Left ventricle myocardium inferior (tissue), 1 donor: ENCODE data around the gene MIX23. TPM values are rescaled to one million over a fixed set of nuclear protein-coding genes. Genes with fewer than 3 reads are reported as not detected.

Experiments used
- DNase-seq: peaks from one replicate; pipeline ENCODE4 v3.0.0-alpha.2; 2020
- H3K27ac ChIP-seq: fragments of 200-600 bp; replicated peaks from 2 replicates; pipeline ENCODE4 v1.8.0; 2021
- H3K27me3 ChIP-seq: fragments of 200-600 bp; 2 replicates; pipeline ENCODE4 v1.8.0; 2021; ENCODE audit warnings: low read depth
- H3K36me3 ChIP-seq: fragments of 200-600 bp; 2 replicates; pipeline ENCODE4 v1.8.0; 2021
- H3K4me1 ChIP-seq: fragments of 200-600 bp; 2 replicates; pipeline ENCODE4 v1.8.0; 2021
- H3K4me3 ChIP-seq: fragments of 200-600 bp; 2 replicates; pipeline ENCODE4 v1.8.0; 2021; ENCODE audit warnings: mild to moderate bottlenecking, moderate library complexity
- H3K9me3 ChIP-seq: fragments of 200-600 bp; replicated peaks from 2 replicates; pipeline ENCODE4 v1.8.0; 2021
- intact Hi-C: fragments of 100-400 bp; cut with micrococcal nuclease; formaldehyde crosslinking; loops from one replicate; pipeline ENCODE4 v1.11.0; 2022
- total RNA-seq: library from RNA; stranded (reverse); fragmentation: NEBNext Ultra II Directional; extraction: Animal tissue kit (Norgen Biotek cat#: 25700); gene quantifications from one replicate; pipeline ENCODE4 v1.2.1, GENCODE V29; 2021
- TF ChIP-seq, protein P1 (sequence below): fragments of 200-600 bp; IDR thresholded peaks from 2 replicates; pipeline ENCODE4 v1.8.0; 2021; ENCODE audit warnings: antibody characterized with exemption, mild to moderate bottlenecking, borderline replicate concordance
- donor health status: DM: no; HTN: yes; CAD: no; lungs with severe emphysema.

The MIX23 gene
- total RNA-seq, 1 donor from 2014 or later, result 32.7 TPM

DNA sequence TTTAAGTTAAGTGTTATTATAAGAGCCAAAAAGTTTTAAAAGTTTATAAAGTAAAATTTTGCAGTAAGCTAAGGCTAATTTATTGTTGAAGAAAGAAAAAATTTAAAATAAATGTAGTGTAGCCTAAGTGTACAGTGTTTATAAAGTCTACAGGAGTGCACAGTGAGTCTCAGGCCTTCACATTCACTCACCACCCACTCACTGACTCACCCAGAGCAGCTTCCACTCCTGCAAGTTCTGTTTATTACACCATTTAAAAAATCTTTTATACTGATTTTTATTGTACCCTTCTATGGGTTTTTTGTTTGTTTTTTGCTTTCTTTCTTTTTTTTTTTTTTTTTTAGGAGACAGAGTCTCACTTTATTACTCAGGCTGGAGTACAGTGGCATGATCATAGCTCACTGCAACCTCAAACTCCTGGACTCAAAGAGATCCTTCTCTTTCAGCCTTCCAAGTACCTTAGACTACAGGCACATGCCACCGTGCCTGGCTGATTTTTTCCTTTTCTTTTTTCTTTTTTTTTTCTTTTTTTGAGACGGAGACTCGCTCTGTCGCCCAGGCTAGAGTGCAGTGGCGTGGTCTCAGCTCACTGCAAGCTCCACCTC lies 32.1 kb downstream of the MIX23 start:
- intact Hi-C loops, result no loop called here
- TF ChIP-seq, protein P1, sequence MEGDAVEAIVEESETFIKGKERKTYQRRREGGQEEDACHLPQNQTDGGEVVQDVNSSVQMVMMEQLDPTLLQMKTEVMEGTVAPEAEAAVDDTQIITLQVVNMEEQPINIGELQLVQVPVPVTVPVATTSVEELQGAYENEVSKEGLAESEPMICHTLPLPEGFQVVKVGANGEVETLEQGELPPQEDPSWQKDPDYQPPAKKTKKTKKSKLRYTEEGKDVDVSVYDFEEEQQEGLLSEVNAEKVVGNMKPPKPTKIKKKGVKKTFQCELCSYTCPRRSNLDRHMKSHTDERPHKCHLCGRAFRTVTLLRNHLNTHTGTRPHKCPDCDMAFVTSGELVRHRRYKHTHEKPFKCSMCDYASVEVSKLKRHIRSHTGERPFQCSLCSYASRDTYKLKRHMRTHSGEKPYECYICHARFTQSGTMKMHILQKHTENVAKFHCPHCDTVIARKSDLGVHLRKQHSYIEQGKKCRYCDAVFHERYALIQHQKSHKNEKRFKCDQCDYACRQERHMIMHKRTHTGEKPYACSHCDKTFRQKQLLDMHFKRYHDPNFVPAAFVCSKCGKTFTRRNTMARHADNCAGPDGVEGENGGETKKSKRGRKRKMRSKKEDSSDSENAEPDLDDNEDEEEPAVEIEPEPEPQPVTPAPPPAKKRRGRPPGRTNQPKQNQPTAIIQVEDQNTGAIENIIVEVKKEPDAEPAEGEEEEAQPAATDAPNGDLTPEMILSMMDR, result no peak
- H3K36me3 ChIP-seq, result no peaks in the 10 kb centered on the region
- no peak for DNase-seq
- H3K4me1 ChIP-seq, result no peaks in the 10 kb centered on the region
- no peaks in the 10 kb centered on the region for H3K9me3 ChIP-seq
- no peaks in the 10 kb centered on the region for H3K27me3 ChIP-seq
- no peak overlapping the region for H3K27ac ChIP-seq
- H3K4me3 ChIP-seq, result no peak overlapping the region

DNA sequence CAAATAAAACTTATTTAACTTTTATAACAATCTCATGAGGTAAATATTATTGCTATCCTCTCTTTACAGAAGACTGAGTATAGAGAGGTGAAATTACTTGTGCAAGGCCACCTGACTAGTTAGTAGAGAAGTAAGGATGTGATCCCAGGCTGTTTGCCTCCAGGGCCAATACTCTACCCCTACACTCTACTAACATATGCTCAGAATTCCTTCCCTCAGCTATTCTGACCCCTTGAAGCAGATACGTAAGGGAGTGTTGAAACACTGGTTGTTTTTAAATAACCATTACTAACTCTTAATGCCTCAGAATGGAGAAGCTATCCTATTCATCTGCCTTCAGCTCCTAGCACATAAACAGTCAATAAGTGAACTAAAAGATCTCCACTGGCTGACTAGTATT lies 33.9 kb downstream of the MIX23 start:
- Histone ChIP-seq H3K9me3 (no peaks in the 10 kb centered on the region), H3K36me3 (no peaks in the 10 kb centered on the region), H3K27me3 (no peaks in the 10 kb centered on the region), H3K4me3 (no peak overlapping the region), H3K4me1 (no peaks in the 10 kb centered on the region), H3K27ac (no peak overlapping the region)
- no peak for DNase-seq
- TF ChIP-seq, protein P1, result no peak
- intact Hi-C loops, result no loop called here

DNA sequence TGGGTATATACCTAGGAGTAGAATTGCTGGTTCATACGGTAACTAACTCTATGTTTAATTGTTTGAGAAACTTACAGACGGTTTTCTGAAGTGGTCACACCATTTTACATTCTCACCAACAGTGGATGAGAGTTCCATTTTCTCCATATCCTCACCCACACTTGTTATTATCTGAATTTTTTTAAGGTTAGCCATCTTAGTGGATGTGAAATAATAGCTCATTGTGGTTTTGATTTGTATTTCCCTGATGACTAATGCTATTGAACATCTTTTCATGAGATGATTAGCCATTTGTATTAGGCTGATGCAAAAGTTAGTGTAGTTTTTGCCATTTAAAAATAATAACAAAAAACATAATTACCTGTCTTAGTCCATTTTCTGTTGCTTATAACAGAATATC lies 39.4 kb downstream of the MIX23 start:
- intact Hi-C loops, result no loop called here

DNA sequence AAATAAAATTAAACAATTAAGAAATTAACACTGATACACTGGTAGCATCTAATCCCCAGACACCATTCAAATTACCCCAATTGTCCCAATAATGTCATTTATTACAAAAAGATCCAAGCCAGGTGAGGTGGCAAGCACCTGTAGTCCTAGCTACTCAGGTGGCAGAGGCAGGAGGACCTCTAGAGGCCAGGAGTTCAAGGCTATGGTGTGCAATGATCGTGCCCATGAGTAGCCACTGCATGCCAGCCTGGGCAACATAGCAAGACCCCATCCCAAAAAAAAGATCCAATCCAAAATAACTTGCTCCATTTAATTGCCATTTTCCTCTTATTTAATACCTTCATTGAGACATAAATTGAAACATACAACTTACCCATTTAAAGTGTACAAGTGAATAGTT lies 40.2 kb downstream of the MIX23 start:
- no peaks in the 10 kb centered on the region for H3K4me1 ChIP-seq
- no peaks in the 10 kb centered on the region for H3K27me3 ChIP-seq
- no peak overlapping the region for H3K4me3 ChIP-seq
- no peaks in the 10 kb centered on the region for H3K9me3 ChIP-seq
- no peak for DNase-seq
- H3K36me3 ChIP-seq, result no peaks in the 10 kb centered on the region
- TF ChIP-seq, protein P1, result no peak
- intact Hi-C loops, result no loop called here
- H3K27ac ChIP-seq, result no peak overlapping the region

More for the DNA sequence above, 39.4 kb downstream of the MIX23 start:
- TF ChIP-seq, protein P1, result no peak
- no peaks in the 10 kb centered on the region for H3K36me3 ChIP-seq
- no peaks in the 10 kb centered on the region for H3K4me1 ChIP-seq
- no peaks in the 10 kb centered on the region for H3K9me3 ChIP-seq
- H3K27me3 ChIP-seq, result no peaks in the 10 kb centered on the region
- no peak overlapping the region for H3K4me3 ChIP-seq
- H3K27ac ChIP-seq, result no peak overlapping the region
- no peak for DNase-seq

DNA sequence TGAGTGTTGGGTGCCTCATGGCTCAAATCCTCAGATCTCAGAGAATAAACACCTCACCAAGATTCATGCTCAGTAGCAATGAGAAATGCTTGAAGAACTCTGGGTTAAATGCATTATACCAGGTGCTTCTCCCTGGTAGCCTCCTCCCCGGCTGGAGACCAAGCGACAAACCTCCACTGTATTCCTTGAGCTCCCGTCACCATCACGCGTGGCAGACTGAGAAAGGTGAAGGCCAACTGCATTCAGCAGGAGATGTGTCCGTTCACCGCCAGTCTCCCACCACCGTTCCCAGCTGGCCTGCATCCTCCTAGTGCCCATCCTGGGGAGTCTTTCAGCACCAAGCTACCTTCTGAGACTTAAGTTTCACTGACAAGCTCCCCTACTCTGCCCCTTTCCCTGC lies 50.5 kb downstream of the MIX23 start:
- H3K36me3 ChIP-seq, result no peaks in the 10 kb centered on the region
- TF ChIP-seq, protein P1, result no peak
- H3K27ac ChIP-seq, result no peak overlapping the region
- intact Hi-C loops, result no loop called here
- no peaks in the 10 kb centered on the region for H3K4me1 ChIP-seq
- no peaks in the 10 kb centered on the region for H3K9me3 ChIP-seq
- DNase-seq, result no peak
- no peak overlapping the region for H3K4me3 ChIP-seq
- peaks cover 19% of the 10 kb centered on the region for H3K27me3 ChIP-seq
